NCI-H345 treated with DMSO at 0.1 percent for 48 hours (cell line): Measurements from ENCODE around the gene MTURN.

Source experiments
- DNase-seq: peaks from one replicate; lab custom pipeline; 2025; ENCODE audit not compliant: unreplicated experiment; lab: John Stamatoyannopoulos, UW

MTURN gene

DNA sequence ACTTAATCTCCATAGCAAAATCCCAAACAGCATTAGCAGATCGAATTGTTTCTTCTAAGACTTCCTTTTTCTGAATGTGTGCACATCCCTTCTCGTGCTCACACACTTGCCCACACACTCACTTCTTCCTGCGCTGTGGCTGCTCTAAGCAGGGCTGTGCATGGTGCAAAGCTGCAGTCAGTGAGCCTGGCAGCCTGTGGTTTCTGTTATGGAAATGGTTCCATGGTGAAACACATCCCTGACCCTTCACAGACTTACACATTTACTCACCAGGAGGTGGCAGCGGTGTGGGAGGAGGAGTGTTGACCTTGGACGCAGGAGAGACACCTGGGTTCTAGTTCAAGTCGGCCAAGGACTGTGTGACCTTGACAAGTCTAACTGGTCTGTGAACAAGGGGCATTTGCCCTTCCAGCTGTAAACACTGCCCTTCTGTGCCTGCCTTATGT lies 24.9 kb downstream of the MTURN start:
- no peak for DNase-seq

DNA sequence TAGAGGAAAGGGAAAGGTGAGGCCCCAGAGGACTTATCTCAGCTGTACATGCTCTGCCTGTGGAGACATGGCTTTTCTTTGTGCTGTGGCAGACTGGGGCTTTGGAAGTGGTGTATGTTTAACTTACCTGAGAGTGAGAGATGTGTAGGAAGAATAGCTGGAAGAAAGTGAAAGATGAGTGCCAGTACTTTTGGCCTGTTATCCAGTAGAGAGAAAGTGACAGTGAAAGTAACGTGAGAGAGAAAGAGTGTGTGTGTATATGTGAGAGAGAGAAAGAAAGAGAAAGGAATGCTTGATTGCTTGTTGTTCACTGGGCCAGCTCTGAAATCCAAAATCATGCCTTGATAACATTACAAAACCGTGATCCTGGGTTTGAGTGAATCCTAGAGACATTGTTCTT lies 25.5 kb downstream of the MTURN start:
- no peak for DNase-seq

DNA sequence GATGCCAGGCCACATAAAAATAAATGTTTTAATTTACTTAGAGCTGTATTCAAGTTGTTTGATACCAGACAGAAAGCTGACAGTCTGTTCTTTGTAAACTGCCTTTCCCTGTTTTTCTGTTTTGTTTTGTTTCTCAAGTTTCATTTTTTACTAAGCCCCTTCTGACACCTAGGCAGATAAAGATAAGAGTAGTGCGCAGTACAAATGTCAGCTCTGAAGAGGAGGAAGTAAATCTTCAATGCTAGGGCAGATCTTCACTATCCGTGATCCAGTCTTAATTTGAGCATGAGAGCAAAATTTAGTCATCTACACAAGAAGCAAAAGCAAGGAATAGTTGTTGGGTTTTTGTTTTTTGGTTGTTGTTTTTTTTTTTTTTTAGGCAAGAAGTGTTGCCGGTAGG lies 27.3 kb downstream of the MTURN start:
- no peak for DNase-seq

DNA sequence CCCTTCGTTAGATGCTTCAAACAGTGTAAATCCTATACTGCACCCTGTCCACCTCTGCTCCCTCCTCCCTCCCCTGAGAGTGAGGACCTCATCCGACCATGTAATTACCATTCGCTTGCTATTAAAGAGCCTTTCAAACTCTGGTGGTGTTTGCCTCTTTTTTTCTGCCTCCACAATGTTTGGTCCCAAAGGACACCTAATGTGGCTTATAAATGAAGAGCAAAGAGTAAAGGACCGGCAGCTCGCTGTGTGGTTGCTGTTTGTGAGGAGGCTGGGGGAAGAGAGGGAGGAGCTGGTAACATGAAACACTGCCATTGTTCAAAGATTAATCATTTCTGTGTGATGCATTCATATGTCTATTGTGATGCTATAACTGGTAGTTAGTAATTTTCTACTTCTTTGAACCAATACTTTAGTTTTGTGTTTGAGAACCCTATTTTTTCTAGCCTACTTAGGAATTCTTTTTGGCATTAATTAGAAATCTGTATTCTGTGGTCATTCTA lies 27.9 kb downstream of the MTURN start:
- DNase-seq, result peak; percentile 93

DNA sequence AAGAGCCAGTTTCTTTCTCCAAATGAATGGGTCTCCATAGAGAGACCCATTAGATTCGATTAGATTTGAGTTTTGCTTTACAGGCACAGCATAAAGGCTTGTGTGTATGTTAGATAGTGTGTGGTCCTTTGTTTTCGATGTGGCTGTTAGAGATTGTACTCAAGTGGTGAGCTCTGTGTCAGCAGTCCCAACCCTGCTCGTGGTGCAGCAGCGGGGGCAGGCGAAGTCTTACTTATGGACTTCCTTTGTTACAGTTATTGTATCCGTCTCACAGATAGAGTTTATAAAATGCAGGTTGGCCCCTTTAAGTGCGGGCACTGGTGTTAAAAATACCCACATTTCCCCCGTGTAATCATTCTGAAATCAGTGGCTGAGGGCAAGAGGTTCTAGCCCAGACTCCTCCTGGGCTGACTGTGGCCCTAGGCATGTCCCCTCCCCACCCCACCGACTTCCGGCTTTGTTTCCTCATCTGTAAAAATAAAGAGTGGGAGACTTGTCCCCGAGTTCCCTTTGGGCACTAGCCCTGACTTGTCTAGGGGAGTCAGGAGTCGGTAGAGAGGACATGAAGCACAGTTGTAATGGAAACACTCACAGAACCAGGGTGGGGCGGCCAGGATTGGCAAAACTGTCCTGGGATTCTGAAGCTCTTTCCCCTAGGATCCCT lies 28.6 kb downstream of the MTURN start:
- DNase-seq, result peak; percentile 78

DNA sequence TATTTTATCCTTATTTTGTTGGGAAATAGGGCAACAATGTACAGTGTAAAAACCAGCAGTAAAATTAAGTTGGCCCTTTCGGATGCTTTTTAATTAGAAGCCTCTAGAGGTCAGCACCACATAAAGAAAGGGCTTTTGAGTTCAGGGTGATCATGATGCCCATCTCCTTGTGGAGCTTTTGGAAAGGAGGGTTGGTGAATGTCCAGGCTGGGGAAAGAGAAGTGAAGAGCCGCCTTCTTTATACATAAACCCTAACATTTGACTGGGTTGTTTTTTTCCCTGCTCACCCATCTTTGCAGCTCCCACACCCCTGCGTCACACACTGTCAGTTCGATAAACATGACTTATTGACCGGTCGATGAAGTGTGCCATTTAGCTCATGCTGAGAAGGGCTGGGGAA lies 29.8 kb downstream of the MTURN start:
- DNase-seq, result peak; percentile 69

DNA sequence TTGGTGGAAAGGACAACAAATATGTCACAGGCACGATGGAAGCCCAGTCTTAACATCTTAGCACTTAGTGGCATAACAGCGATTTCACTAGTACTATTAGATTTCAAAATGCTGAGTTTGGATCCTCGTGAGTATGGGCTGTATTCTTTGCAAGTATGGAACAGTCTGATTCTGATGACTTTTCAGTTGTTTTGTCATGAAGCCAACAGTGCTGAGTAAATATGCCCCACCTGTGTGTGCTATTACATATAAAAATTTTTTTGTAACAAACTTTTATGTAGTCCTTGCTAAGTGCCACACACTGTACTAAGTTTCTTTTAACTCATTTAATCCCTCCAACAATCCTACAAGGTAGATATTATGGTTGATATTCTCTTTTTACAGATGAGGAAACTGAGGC lies 30.8 kb downstream of the MTURN start:
- DNase-seq, result no peak

DNA sequence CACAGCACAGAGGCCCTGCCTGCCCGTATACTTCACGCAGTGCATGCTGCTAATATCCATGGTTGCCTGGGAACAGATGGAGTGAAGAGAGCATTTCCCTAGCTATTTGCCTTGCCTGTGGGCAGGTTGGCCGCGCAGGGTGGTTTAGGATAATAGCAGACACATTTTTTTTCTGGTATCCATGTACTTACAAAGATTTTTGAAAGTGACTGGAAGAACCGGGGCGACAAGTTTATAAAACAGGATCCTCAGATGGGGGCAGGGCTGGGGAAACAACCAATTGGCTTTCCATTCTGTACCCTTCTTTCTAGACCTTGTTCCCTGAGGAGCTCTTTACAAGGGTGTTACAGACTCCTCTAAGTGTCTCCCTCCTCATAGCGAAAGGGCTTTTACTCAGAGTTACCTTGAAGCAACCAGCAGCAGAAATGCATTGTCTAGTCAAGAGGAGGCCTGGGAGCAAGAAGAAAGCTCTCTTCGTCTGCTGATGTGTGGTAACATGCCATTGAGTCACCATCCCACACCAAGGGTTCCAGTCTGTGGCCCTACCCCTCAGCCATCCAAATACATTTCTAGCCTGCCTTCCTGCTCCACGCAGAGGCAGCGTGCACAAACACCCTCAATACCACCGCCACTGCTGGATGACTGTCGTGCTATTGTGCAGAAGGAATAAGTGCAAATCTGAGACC lies 31.5 kb downstream of the MTURN start:
- DNase-seq, result peak; percentile 38

DNA sequence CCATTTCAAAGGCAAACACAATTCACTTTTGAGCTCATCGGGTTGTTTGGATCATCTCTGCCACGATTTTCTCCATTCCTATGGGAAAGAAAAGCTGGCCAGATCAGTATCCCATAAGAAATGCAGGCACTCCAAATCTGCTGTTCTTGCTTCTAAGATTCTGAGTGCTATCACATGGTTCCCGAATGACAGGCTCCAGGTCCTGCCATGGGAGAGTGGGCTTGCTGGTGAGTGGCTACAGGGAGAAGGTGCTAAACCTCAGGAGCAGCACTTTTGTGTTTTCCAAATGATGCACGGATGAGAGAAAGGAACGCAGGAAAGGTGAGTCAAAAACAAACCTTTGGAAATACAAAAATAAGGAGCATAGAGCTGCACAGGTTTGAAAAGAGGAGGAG lies 32.1 kb downstream of the MTURN start:
- DNase-seq, result no peak

DNA sequence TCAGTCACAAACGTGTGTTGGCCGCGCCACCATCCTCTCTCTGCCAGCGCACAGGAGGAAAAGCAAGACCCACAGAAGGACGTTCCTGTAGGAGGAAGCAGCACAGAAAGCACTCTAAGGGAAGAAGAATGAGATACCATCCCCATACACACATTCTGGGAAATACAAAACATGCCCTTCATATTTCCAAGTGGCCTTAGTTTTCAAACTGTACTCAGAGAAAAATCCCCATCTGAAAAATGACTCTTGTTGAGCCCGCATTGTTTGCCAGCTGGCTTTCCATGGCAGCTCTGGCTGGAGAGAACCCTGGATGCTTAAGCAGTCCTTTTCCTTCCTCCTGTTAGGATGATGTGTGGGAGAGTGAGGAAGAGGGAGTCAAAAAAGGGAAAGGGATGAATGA lies 33.1 kb downstream of the MTURN start:
- no peak for DNase-seq

DNA sequence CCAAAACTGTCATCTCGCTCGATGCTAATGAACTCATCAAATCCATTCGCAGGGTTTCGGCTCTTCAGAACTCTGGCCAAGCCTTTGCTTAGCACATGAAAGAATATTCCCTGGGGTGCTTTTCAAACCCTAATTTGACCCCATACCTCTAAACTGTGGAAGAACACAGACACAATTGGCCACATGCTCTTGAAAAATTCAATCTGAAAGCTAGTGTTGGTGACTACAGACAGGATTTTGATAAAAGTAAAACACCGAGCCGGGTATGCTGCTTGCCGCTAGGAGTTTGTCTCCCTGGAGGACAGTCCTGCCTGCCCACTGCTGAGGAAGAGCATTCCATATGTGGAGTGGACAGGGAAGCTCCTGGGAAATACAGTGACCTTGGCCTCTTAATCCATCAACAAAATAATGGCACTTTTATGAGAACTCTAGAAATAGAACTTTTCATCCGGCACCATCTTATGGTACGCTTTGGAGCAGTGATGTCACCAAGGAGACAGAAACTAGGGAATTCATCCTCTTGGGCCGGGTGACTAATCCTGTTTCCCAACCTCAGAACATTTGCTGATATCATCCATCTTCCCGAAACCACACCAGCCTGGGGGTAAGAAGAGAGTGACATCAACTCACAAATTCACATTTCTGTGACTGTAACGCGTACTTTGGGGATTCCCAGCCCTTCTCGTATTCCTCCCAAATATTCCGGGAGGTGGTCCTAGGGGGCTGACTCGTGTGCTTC lies 34.2 kb downstream of the MTURN start:
- DNase-seq, result no peak

DNA sequence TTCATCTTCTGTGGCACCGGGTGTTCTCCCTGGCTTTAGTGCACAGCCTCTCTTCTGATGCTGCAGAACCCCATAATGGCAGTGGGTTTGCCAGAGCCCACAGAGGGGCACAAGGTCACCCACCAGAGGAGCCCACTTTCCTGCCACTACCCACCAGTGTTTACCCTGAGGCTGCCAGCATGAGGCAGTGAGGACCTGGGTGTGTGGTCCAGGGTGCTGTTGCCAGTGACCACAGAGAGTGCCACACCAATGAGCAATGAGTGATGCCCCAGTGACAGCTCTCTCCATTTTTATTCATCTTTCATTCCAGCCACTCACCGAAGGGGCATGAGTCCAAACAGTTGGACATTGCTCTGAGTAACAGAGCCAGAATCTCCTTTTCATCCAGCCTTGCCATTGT lies 34.8 kb downstream of the MTURN start:
- DNase-seq, result no peak

DNA sequence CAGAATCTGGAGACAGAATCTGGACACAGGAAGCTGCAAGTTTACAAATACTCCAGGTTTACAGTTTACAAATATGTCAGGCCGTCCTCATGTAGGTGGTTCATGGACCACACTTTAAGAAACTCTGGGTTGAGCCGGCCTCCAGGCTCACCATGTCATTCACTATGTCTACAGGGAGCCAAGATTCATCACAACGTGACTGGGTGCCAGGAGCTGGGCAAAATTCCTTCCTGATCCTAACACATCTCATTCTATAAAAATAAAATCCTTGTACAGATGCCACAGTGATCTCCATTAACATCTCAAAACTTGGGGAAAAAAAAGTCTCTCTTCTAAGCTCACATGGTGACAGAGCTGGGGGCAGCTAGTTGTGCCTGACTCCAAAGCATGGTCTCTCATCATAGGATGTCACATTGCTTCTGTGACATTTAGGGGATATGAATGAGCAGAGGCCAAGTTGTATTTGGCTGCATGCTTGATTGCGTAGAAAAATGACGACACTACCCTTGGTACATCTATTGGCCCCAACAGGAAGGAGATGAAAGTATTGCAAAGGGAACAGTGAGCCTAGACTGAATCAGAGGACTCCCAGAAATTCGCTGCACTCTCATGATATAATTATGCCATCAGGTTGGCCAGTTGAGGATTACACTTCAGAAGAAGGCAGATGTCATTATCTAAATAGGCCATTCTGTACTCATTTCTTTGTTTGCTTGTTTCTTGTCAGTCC lies 35.9 kb downstream of the MTURN start:
- no peak for DNase-seq

DNA sequence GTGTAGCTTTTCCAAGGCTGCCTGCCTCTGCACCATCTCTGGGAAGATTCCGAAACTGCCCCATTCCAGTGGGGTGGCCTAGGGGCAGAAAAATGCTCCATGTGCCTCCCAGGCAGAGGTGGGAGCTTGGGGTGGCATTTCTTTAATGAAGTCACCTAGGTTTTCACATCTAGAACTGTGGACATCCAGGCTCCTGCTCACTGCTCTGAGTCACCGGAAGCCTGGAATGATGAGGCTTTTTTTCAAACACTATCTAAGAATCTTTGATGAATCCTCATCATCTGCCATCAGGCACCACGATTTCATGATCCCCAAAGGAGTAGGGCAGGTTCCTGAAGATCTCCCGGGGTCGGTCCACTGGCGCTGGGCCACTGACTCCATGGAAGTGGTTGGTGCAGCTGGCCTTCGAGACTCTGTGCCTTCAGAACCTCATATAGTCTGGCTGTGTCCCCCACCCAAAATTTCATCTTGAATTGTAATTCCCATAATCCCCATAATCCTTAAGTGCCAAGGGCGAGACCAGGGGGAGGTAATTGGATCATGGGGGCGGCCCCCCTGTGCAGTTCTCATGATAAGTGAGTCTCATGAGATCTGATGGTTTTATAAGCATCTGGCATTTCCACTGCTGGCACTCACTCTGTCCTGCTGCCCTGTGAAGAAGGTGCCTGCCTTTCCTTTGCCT lies 37.1 kb downstream of the MTURN start:
- no peak for DNase-seq

DNA sequence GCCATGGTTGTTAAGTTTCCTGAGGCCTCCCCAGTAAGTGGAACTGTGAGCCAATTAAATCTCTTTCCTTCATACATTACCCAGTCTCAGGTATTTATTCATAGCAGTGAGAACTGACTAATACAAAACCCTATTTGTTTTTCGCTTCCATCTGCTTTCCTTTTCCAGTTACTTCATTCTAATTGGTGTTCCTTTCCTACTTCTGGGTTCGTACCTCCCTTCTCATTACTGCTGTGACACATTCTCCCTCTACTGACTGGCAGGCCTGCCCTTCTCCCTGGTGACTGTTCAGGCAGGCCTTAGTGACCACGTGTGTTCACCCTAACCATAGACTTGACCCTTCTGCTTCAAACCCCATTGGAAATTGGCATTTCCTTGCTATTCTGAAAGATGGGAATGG lies 37.7 kb downstream of the MTURN start:
- DNase-seq, result no peak

DNA sequence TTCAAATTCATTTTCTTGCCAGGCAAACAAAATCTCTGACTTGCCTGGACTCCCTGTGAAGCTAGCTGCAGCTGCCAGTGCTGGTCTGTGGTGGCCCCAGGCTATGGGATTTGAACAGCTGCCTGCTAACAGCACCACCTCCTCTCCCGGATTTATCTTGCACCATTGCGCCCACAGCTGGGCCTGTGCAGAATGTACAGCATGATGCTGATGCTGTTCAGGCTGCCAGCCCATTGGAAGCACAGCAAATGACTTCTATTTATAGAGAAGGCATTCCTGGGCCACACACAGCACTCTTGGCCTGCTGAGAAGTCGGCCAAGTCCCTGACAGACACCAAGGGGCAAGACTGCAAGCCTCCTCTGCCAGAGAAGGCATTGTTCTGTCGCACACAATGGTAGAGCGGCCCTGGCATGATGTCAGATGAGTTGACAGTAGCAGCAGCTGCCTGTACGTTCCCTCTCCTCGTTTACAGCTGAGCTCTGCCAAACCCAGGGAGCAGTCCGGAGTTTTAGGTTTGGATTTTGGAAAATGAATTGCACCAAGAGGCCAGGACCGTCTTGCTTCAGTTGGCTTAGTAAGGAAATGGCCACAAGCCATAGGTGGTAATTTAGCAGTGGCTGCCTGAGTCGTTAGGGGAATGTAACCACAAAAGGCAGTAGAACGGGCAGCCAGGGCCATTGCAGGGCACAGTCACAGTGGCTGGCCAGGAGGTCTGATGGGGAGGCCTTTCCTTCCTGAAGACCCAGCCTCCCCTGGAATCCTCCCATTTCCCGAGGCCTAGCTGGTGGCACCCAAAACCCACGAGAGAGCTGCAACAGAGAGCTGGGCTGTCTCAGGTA lies 38.5 kb downstream of the MTURN start:
- peak; percentile 98 for DNase-seq

DNA sequence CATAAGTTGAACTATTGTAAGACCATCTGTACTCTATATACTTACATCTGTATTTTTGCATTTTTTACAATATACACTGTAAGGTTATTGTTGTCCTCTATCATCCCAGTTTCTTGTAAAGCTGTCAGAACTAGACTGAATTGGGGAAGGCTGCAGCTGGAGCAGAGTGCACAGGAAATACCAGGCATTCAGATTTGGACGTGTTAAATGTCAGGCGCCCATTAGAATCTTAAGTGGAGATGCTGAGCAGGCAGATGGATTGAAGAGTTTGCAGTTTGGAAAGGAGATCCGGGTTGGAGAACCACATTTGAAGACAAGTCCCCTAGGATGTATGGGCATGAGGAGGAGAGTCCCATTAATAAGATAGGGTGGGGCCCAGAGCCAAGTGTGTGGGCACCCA lies 40.4 kb downstream of the MTURN start:
- DNase-seq, result no peak

DNA sequence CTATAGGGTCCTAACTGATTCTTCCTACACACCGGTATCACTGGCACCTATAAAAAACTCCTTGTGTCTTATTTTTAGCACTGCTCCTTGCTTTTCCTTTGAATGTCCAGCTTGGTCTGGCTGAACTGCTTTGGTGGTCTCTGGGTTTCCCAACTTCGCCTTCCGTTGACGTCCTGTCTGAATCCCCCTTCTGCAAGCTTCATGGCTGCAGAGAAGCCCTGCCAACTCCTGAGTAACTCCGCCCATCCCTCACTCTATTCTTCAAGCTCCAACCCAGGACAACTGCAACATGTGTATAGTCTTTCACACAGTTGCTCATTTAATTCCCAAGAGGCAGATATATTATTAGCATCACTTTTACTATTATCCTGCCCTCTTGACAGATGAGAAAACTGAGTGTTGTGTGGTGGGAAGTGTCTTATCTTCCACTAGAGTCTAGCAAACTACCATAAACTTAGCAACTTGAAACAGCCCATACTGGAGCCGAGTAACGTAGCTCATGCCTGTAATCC lies 40.9 kb downstream of the MTURN start:
- DNase-seq, result no peak

DNA sequence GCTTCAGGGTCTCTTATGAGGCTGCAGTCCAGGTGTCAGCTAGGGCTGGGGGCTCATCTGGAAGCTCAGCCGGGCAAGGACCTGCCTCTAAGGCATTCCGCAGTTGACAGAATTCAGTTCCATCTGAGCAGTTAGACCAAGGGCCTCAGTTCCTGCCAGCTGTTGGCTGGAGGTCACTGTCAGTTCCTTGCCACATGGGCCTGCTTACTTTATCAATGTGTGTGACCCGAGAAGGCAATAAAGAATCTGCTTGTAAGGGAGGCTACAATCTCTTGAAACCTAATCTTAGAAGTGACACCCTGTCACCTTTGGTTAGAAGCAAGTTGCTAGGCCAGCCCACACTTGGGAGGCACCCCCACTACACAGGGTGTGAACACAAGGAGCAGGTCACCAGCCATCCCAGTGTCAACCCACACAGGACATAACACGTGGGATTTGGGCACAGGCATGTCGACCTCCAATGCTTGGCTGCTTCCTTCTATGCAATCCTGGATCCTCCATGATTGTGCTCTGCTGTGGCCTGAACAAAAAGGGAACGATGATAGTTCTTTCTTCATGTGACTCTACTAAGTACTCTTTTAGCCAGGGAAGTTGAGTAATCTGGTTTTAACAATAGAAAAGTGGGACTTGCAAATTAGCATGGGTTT lies 41.8 kb downstream of the MTURN start:
- no peak for DNase-seq
